SH-SY5Y (cell line): Measurements from ENCODE around the gene FNIP1.

Experiments used
- GATA2 ChIP-seq: IDR thresholded peaks from 2 replicates; pipeline ENCODE4 v1.6.1; 2011; ENCODE audit warnings: mild to moderate bottlenecking, low read depth, low read length
- GATA3 ChIP-seq: IDR thresholded peaks from 2 replicates; pipeline ENCODE4 v1.6.1; 2011; ENCODE audit warnings: low read depth, mild to moderate bottlenecking, low read length, moderate library complexity

The FNIP1 gene

DNA sequence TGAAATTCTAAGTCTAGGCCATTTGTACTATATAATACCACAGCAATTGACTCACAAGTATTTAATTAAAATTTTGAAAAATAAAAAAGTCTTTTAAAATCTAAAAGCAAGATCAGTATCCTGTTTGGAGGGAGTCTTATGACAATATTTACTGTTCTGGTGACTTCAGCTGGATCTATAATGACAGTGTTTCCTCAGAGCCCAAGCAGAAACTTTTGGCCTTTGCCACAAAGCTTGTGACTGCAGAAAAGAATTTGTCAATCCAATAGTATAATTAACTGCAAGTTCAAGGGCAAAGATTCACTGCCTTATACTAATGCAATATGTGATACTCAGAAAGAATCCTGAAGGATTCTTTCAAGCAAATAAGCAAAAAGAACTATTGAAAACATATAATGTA lies 112.2 kb downstream of the FNIP1 start:
- TF ChIP-seq GATA2 (no peak), GATA3 (no peak)

- TF ChIP-seq GATA2 = no peak
- TF ChIP-seq GATA3 = no peak
Observed at GRCh38 chr5:131684051-131684450, 112.8 kb downstream of the FNIP1 start.

- TF ChIP-seq GATA3 (no peak), GATA2 (no peak)
Observed at GRCh38 chr5:131682826-131683225, 114.0 kb downstream of the FNIP1 start.

DNA sequence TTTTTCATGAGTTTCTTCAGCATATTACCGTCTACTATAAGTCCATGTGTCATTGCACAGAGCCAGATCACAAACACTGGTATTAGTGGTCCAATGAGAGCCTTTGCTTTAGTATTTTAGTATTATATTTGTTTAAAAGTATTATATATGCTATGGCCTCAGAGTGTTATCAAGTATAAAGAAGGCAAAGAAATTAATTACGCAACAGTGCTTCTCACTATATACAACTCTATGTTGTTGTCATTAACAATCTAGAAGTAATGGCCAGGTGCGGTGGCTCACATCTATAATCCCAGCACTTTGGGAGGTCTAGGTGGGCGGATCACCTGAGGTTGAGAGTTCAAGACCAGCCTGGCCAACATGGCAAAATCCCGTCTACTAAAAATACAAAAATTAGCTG lies 114.6 kb downstream of the FNIP1 start:
- TF ChIP-seq GATA2 (no peak), GATA3 (no peak)

GRCh38 chr5:131679911-131680310 lies 116.9 kb downstream of the FNIP1 start:
- no peak for TF ChIP-seq GATA2
- TF ChIP-seq GATA3 = no peak

DNA sequence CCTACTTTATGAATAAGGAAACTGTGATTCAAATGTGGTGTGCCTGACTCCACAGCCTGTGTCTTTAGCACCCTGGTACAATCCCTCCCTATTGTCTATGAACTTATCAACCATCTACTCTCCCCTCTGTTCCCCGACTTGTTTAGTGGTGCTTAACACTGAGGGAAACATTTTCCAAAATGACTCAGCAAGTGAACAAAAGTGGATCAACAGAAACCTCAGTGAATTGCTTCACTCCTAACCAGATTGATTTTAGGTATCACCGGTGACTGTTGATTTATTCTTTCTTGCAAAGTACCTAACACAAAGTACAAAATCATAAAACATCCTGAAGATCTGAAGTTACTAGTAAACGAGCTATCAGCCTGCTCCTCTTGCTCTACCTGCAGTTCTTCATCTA lies 119.7 kb downstream of the FNIP1 start:
- TF ChIP-seq GATA3 (no peak), GATA2 (no peak)

- no peak for TF ChIP-seq GATA3
- TF ChIP-seq GATA2 = no peak
Observed at GRCh38 chr5:131672776-131673175, 124.0 kb downstream of the FNIP1 start.

GRCh38 chr5:131671994-131672655 lies 124.7 kb downstream of the FNIP1 start:
- TF ChIP-seq GATA2 = no peak
- no peak for TF ChIP-seq GATA3

DNA sequence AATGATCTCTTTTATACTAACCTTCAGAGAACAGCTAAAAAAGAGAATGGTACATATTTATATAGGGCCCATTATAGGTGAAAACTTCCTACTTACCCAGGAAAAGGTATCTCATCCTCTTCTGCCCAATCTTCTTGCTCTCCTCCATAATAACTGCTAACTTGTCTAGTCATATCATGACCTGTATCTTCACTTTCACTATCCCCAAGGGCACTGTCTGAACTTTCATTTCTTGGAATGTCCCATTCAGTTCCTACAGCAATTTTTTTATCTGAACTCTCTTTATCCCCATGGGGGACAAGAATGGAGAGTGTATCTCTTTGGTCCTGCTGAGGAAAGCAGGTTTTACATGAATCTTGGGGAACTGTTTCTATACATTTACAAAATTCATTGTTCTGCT lies 125.4 kb downstream of the FNIP1 start:
- no peak for TF ChIP-seq GATA2
- TF ChIP-seq GATA3 = no peak

DNA sequence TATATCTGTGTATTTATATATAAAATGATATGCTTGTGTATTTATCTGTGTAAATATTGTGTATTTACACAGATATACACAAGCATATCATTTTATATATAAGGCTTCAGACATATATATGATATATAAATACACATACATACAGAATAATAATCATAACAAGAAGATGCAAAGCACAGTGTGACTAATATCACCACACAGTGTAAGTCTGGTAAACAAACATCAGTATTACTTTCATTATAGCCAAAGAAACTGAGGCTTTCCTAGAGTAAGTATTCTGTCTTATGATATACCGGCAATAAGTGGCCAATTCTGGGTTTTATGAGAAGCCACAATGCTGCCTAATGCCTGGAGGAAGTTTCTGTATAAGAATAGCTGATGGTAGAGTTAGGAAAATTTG lies 131.9 kb downstream of the FNIP1 start:
- TF ChIP-seq GATA2 = no peak
- TF ChIP-seq GATA3 = no peak

DNA sequence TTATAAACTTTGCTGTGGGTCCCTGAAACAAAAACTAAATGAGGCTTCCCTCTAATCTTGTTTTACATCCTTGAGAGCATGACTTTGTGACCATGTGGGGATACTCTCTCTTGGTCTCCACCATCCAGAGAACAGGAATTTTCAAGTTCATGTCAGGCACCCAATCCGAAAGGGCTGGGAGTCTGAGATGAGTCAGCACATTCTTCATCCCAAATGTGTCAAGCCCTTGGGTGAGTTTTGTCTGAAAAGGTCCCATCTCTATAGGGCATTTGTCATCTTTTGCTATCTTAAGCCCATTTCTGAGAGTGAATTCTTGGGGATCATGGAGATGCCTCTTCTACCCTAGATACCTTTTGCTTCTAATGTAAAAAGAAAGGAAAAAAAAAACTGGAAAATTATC lies 134.9 kb downstream of the FNIP1 start:
- TF ChIP-seq GATA3 = no peak
- TF ChIP-seq GATA2 = no peak

DNA sequence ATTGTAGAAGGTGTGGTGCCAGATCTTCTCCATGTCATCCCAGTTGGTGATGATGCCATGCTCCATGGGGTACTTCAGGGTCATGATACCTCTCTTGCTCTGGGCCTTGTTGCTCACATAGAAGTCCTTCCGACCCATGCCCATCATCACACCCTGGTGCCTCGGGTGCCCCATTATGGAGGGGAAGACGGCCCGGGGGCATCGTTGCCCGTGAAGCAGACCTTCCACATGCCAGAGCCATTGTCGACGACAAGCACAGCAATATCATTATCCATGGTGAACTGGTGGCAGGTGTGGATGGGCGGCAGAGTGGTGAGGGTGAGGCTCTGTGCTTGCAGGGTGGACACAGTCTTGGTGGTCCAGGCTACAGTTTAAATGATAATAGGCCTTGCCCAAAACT lies 137.0 kb downstream of the FNIP1 start:
- TF ChIP-seq GATA2 (no peak), GATA3 (no peak)

DNA sequence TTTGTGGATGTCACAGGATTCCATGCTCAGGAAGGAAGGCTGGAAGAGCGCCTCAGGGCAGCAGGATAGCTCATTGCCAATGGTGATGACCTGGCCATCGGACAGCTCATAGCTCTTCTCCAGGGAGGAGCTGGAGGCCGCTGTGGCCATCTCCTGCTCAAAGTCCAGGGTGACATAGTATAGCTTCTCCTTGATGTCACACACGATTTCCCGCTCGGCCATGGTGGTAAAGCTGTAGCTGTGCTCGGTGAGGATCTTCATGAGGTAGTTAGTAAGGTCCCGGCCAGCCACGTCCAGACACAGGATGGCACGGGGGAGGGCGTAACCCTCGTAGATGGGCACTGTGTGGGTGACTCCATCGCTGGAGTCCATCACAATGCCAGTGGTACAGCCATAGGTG lies 137.5 kb downstream of the FNIP1 start:
- no peak for TF ChIP-seq GATA2
- TF ChIP-seq GATA3 = no peak

DNA sequence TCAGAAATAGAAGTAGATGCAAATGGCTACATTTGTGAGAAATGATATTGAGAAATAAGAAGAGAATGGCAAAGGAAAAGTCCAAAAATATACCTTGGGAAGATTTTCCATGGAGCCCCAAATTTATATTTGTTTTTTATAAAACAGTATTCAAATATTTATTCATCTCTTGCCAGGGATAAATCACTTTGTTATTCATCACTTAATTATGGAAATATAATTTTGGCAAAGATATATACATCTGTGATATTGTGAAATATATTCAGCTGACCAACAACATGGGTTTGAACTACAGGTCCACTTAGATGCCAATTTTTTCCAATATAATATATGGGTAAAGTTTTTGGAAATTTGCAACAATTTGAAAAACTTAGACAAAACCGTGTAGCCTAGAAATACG lies 142.0 kb downstream of the FNIP1 start:
- TF ChIP-seq GATA3 (no peak), GATA2 (no peak)

DNA sequence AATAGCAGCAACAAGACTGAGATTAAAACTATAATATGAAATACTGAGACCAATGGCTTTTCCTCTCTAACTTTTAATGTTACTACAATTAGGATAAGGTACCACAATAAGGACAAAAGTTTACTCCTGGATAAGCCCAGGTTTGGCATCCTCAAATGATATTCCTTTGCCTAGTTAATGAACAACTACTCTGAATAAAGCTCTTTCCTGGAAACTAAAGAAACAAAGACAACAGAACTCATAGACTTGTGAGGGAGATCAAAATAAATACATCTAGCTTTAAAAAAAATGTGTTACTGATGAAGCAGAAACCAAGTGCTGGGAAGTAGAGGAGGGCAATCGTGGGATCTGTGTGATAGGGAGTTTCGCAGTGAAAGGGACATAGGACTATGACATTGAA lies 142.5 kb downstream of the FNIP1 start:
- TF ChIP-seq GATA3 = no peak
- TF ChIP-seq GATA2 = no peak

DNA sequence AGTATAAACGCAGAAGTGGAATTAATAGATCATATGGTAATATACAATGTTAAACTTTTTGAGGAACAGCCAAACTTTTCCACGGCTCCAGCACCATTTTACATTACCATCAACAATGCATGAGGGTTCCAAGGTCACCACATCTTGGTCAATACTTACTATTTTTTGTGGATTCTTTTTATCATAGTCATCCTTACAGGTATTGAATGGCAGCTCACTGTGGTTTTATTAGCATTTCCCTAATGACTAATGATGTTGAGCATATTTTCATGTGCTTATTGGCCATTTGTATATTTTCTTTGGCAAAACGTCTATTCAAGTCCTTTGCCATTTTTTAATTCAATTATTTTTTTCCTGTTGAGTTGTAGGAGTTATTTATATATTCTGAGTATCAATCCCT lies 147.7 kb downstream of the FNIP1 start:
- no peak for TF ChIP-seq GATA3
- TF ChIP-seq GATA2 = no peak
